H9 (cell line): ENCODE results near the gene ANO6. TPM values are rescaled to one million over a fixed set of nuclear protein-coding genes. Genes with fewer than 3 reads are reported as not detected.

Experiments used
- DNase-seq: peaks from one replicate; pipeline ENCODE4 v3.0.0-alpha.2; 2017
- H2AFZ ChIP-seq: one replicate; pipeline ENCODE4 v1.6.1; 2013; ENCODE audit warnings: mild to moderate bottlenecking, low read length, control low read depth, moderate library complexity
- H2AK5ac ChIP-seq: 2 replicates; pipeline ENCODE4 v1.6.1; 2013; ENCODE audit warnings: low read length, control low read depth, mixed read lengths; ENCODE audit not compliant: insufficient read length
- H2BK120ac ChIP-seq: one replicate; pipeline ENCODE4 v1.6.1; 2013; ENCODE audit warnings: low read depth, mild to moderate bottlenecking, low read length, control low read depth, inconsistent platforms; ENCODE audit not compliant: poor library complexity, severe bottlenecking
- H2BK12ac ChIP-seq: 2 replicates; pipeline ENCODE4 v1.6.1; 2013; ENCODE audit warnings: low read length, control low read depth, mixed read lengths, low read depth; ENCODE audit not compliant: insufficient read length
- H2BK15ac ChIP-seq: 2 replicates; pipeline ENCODE4 v1.6.1; 2013; ENCODE audit warnings: low read depth, low read length, control low read depth
- H2BK20ac ChIP-seq: one replicate; pipeline ENCODE4 v1.6.1; 2013; ENCODE audit warnings: low read depth, mild to moderate bottlenecking, low read length, control low read depth, inconsistent platforms; ENCODE audit not compliant: poor library complexity, severe bottlenecking
- H2BK5ac ChIP-seq: 2 replicates; pipeline ENCODE4 v1.6.1; 2013; ENCODE audit warnings: low read length, control low read depth, mixed read lengths; ENCODE audit not compliant: insufficient read length
- H3K14ac ChIP-seq: 2 replicates; pipeline ENCODE4 v1.6.1; 2013; ENCODE audit warnings: low read length, control low read depth; ENCODE audit not compliant: insufficient read depth
- H3K18ac ChIP-seq: 2 replicates; pipeline ENCODE4 v1.6.1; 2013; ENCODE audit warnings: low read depth, mild to moderate bottlenecking, mixed read lengths, low read length, control low read depth; ENCODE audit not compliant: insufficient read length
- H3K23ac ChIP-seq: 2 replicates; pipeline ENCODE4 v1.6.1; 2013; ENCODE audit warnings: low read length, control low read depth, mixed read lengths, low read depth; ENCODE audit not compliant: insufficient read length
- H3K23me2 ChIP-seq: 2 replicates; pipeline ENCODE4 v1.6.1; 2013; ENCODE audit warnings: low read depth, mild to moderate bottlenecking, mixed read lengths, low read length, control low read depth; ENCODE audit not compliant: insufficient read length, poor library complexity, severe bottlenecking
- H3K27ac ChIP-seq: 2 replicates; pipeline ENCODE4 v1.5.1; 2013; ENCODE audit warnings: low read length, control low read depth, mixed read lengths, low read depth; ENCODE audit not compliant: insufficient read length
- H3K27me3 ChIP-seq: 2 replicates; pipeline ENCODE4 v1.6.1; 2013; ENCODE audit warnings: low read length, control low read depth, inconsistent platforms; ENCODE audit not compliant: insufficient read depth
- H3K4ac ChIP-seq: 2 replicates; pipeline ENCODE4 v1.6.1; 2013; ENCODE audit warnings: low read depth, mild to moderate bottlenecking, control low read depth, inconsistent platforms, low read length, moderate library complexity
- H3K4me1 ChIP-seq: 2 replicates; pipeline ENCODE4 v1.6.1; 2013; ENCODE audit warnings: low read length, control low read depth, inconsistent platforms; ENCODE audit not compliant: insufficient read depth
- H3K4me2 ChIP-seq: 2 replicates; pipeline ENCODE4 v1.6.1; 2013; ENCODE audit warnings: low read length, control low read depth, mixed read lengths; ENCODE audit not compliant: insufficient read length, insufficient read depth
- H3K56ac ChIP-seq: 2 replicates; pipeline ENCODE4 v1.6.1; 2013; ENCODE audit warnings: low read depth, mild to moderate bottlenecking, mixed read lengths, low read length, control low read depth; ENCODE audit not compliant: insufficient read length
- H3K79me1 ChIP-seq: 2 replicates; pipeline ENCODE4 v1.6.1; 2013; ENCODE audit warnings: low read depth, mild to moderate bottlenecking, moderate library complexity, low read length, control low read depth, inconsistent platforms; ENCODE audit not compliant: insufficient read depth, poor library complexity, severe bottlenecking
- H3K79me2 ChIP-seq: 2 replicates; pipeline ENCODE4 v1.6.1; 2013; ENCODE audit warnings: low read length, control low read depth, inconsistent platforms; ENCODE audit not compliant: insufficient read depth
- H3K9ac ChIP-seq: 2 replicates; pipeline ENCODE4 v1.6.1; 2013; ENCODE audit warnings: low read length, control low read depth, mixed read lengths; ENCODE audit not compliant: insufficient read length; ENCODE audit errors: extremely low read depth
- H3K9me3 ChIP-seq: one replicate; pipeline ENCODE4 v1.6.1; 2013; ENCODE audit warnings: low read depth, low read length, inconsistent platforms; ENCODE audit not compliant: control insufficient read depth
- H3T11ph ChIP-seq: one replicate; pipeline ENCODE4 v1.6.1; 2013; ENCODE audit warnings: mild to moderate bottlenecking, low read length, control low read depth, inconsistent platforms
- H4K20me1 ChIP-seq: one replicate; pipeline ENCODE4 v1.6.1; 2013; ENCODE audit not compliant: control insufficient read depth, insufficient read length, insufficient read depth
- H4K5ac ChIP-seq: 2 replicates; pipeline ENCODE4 v1.6.1; 2013; ENCODE audit warnings: low read depth, mild to moderate bottlenecking, mixed read lengths, low read length, control low read depth; ENCODE audit not compliant: insufficient read length
- H4K8ac ChIP-seq: replicated peaks from 2 replicates; pipeline ENCODE4 v1.6.1; 2013; ENCODE audit warnings: low read length, control low read depth, mixed read lengths, low read depth; ENCODE audit not compliant: insufficient read length
- H4K91ac ChIP-seq: 2 replicates; pipeline ENCODE4 v1.6.1; 2013; ENCODE audit warnings: low read depth, mild to moderate bottlenecking, moderate library complexity, mixed read lengths, low read length, control low read depth; ENCODE audit not compliant: insufficient read length
- H3K27ac Mint-ChIP-seq, 3 experiments: 2 replicates in 2 of 3; 3 replicates in 1 of 3; pipeline ENCODE4 v1.8.0; 2020 to 2021; ENCODE audit warnings: mixed read lengths in 3 of 3, mild to moderate bottlenecking in 1 of 3, moderate library complexity in 1 of 3
- H3K27me3 Mint-ChIP-seq: 2 replicates; pipeline ENCODE4 v1.8.0; 2021; ENCODE audit warnings: low read depth, mild to moderate bottlenecking, moderate library complexity, mixed read lengths
- H3K36me3 Mint-ChIP-seq, 3 experiments: 2 replicates in 2 of 3; 3 replicates in 1 of 3; pipeline ENCODE4 v1.8.0; 2020 to 2021; ENCODE audit warnings: low read depth in 3 of 3, mixed read lengths in 3 of 3; ENCODE audit not compliant: insufficient read depth in 1 of 3
- H3K4me1 Mint-ChIP-seq, 2 experiments: 2 replicates each; pipeline ENCODE4 v1.8.0; 2020; ENCODE audit warnings: mixed read lengths in 2 of 2
- H3K4me3 Mint-ChIP-seq, 2 experiments: 2 replicates in 1 of 2; 3 replicates in 1 of 2; pipeline ENCODE4 v1.8.0; 2020 to 2021; ENCODE audit warnings: mild to moderate bottlenecking in 2 of 2, mixed read lengths in 2 of 2, moderate library complexity in 1 of 2
- H3K9me3 Mint-ChIP-seq, 2 experiments: 2 replicates in 1 of 2; 3 replicates in 1 of 2; pipeline ENCODE4 v1.8.0; 2020; ENCODE audit warnings: mild to moderate bottlenecking in 2 of 2, mixed read lengths in 2 of 2, moderate library complexity in 1 of 2
- total RNA-seq: library from RNA; stranded (reverse); gene quantifications from 2 replicates; pipeline ENCODE4 v1.2.1, GENCODE V29; 2021
- TF ChIP-seq, protein P1 (sequence below): fragments of 200-600 bp; sonication (generic); conservative IDR thresholded peaks from 3 replicates; pipeline ENCODE4 v1.8.0; 2021; ENCODE audit warnings: antibody characterized with exemption, mild to moderate bottlenecking

Gene ANO6
- total RNA-seq, 1 experiment from 2014 or later: 24.3 TPM

- H2BK12ac ChIP-seq: no peak overlapping the region
- no peak overlapping the region for H2AFZ ChIP-seq
- no peak overlapping the region for H3K4me2 ChIP-seq
- no peak overlapping the region for H2BK120ac ChIP-seq
- Mint-ChIP-seq H3K27ac (no peak overlapping the region), H3K4me3 (no peak overlapping the region), H3K9me3 (peaks cover 35 to 36% of the 10 kb centered on the region in 2 experiments), H3K27me3 (no peaks in the 10 kb centered on the region), H3K36me3 (peaks cover 42 to 43% (median 42%) of the 10 kb centered on the region in 3 experiments), H3K4me1 (no peaks in the 10 kb centered on the region)
- no peak overlapping the region for H3K14ac ChIP-seq
- no peak overlapping the region for H3K18ac ChIP-seq
- TF ChIP-seq, protein P1, sequence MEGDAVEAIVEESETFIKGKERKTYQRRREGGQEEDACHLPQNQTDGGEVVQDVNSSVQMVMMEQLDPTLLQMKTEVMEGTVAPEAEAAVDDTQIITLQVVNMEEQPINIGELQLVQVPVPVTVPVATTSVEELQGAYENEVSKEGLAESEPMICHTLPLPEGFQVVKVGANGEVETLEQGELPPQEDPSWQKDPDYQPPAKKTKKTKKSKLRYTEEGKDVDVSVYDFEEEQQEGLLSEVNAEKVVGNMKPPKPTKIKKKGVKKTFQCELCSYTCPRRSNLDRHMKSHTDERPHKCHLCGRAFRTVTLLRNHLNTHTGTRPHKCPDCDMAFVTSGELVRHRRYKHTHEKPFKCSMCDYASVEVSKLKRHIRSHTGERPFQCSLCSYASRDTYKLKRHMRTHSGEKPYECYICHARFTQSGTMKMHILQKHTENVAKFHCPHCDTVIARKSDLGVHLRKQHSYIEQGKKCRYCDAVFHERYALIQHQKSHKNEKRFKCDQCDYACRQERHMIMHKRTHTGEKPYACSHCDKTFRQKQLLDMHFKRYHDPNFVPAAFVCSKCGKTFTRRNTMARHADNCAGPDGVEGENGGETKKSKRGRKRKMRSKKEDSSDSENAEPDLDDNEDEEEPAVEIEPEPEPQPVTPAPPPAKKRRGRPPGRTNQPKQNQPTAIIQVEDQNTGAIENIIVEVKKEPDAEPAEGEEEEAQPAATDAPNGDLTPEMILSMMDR: no peak
- H2BK5ac ChIP-seq: no peak overlapping the region
- no peak overlapping the region for H3K4ac ChIP-seq
- no peaks in the 10 kb centered on the region for H3K9me3 ChIP-seq
- no peak overlapping the region for H4K91ac ChIP-seq
- no peak overlapping the region for H3T11ph ChIP-seq
- H3K27me3 ChIP-seq: no peaks in the 10 kb centered on the region
- H2BK15ac ChIP-seq: no peak overlapping the region
- no peak overlapping the region for H2BK20ac ChIP-seq
- H3K79me2 ChIP-seq: no peaks in the 10 kb centered on the region; the same call in 1 of the 2 replicates
- H3K27ac ChIP-seq: no peak overlapping the region
- H3K9ac ChIP-seq: no peak overlapping the region
- no peaks in the 10 kb centered on the region for H3K79me1 ChIP-seq
- no peaks in the 10 kb centered on the region for H4K20me1 ChIP-seq
- H3K56ac ChIP-seq: no peak overlapping the region
- no peak overlapping the region for H3K23ac ChIP-seq
- H4K5ac ChIP-seq: no peak overlapping the region
- H2AK5ac ChIP-seq: no peak overlapping the region
- no peak for DNase-seq
- H3K4me1 ChIP-seq: no peaks in the 10 kb centered on the region
- H4K8ac ChIP-seq: no peak overlapping the region
- H3K23me2 ChIP-seq: no peaks in the 10 kb centered on the region
These were observed 146.4 kb downstream of the ANO6 start for GRCh38 chr12:45362291-45362690.
